HEK293 (cell line): Measurements from ENCODE around the gene CD8A.

Experiments used
- ZNF239 ChIP-seq: fragments of 450-650 bp; formaldehyde crosslinking; IDR thresholded peaks from 2 replicates; pipeline ENCODE4 v1.5.1; 2016; ENCODE audit warnings: missing biosample characterization, missing genetic modification characterization
- ZNF274 ChIP-seq, 2 experiments: fragments of 200-500 bp in 1 of 2; fragments of 450-650 bp in 1 of 2; sonication (Bioruptor generic) in 1 of 2; formaldehyde crosslinking in 1 of 2; IDR thresholded peaks; 2 replicates each; pipeline versions ENCODE4 v1.5.1 to v1.6.1; 2014 to 2016; ENCODE audit warnings: borderline replicate concordance in 1 of 2, inconsistent platforms in 1 of 2, low read length in 1 of 2, missing biosample characterization in 1 of 2, missing genetic modification characterization in 1 of 2
- ZNF37A ChIP-seq: fragments of 450-650 bp; IDR thresholded peaks from 2 replicates; pipeline ENCODE4 v1.5.1; 2018; ENCODE audit warnings: missing biosample characterization, missing genetic modification characterization
- ZNF600 ChIP-seq: fragments of 450-650 bp; formaldehyde crosslinking; IDR thresholded peaks from 2 replicates; pipeline ENCODE4 v1.5.1; 2016; ENCODE audit warnings: missing biosample characterization, missing genetic modification characterization

DNA sequence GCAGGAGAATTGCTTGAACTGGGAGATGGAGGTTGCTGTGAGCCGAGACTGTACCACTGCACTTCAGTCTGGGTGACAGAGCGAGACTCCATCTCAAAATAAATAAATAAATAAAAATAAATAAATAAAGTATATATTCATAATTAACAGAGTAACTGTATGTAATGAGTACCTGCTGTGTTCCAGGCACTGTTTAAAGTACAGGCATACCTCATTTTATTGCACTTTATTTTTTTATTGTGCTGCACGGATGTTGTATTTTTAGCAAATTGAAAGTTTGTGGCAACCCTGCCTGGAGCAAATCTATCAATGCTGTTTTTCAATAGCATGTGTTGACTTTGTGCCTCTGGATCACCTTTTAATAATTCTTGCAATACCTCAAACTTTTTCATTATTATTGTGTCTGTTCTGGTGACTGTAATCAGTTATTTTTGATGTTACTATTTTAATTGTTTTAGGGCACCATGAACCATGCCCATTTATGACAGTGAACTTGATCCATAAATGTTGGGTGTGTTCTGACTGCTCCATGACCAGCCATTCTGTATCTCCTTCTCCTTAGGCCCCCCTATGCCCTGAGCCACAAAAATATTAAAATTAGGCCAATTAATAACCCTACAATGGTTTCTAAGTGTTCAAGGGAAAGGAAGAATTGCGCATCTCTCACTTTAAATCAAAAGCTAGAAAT, 27.5 kb upstream of the CD8A start:
- TF ChIP-seq ZNF274 (IDR thresholded peaks at IDR 0.05; ENCODE audit: low read length) (no peak), ZNF274 (tag by site-specific recombination; IDR thresholded peaks at IDR 0.05; ENCODE audit: borderline replicate concordance) (no peak), ZNF239 (tag by site-specific recombination) (no peak), ZNF37A (tag by site-specific recombination) (no peak), ZNF600 (no peak)
